ENCODE results near the gene CTXND1. TPM values are rescaled to one million over a fixed set of nuclear protein-coding genes. Genes with fewer than 3 reads are reported as not detected.
A peak's percentile ranks its signal among the peaks of the same experiment; 100 is the strongest.
"Not testable (repeated sequence)": the region's sequence is repeated elsewhere in the genome, so short reads cannot be mapped to it uniquely, and the experiment has no call there.

The CTXND1 gene
- polyA plus RNA-seq, 1 experiment: not detected

- ChIA-PET POLR2A (no interaction called here), CTCF (interaction anchor here (0.6 to 4.9 kb wide), 2 partner anchors 13 to 1102 kb away, joined by 3 to 38 read pairs; no protein-coding TSS in a partner anchor)
- Histone ChIP-seq H3K36me3 (ENCODE audit: control insufficient read depth, insufficient read depth, low read length) (peaks cover 9% of the 10 kb centered on the region), H3K27me3 (ENCODE audit: control insufficient read depth, insufficient read depth, low read length) (no peaks in the 10 kb centered on the region), H3K4me3 (ENCODE audit: low read depth, low read length) (no peak overlapping the region)
- no peak for DNase-seq (ENCODE audit: low read depth)
- no peak for TF ChIP-seq CTCF (IDR thresholded peaks at IDR 0.05; ENCODE audit: insufficient read depth, low read depth, low read length)
Measured at GRCh38 chr15:80159811-80160569, 92.0 kb downstream of the CTXND1 start.

GRCh38 chr15:80159301-80159700 lies 92.7 kb downstream of the CTXND1 start:
- POLR2A ChIA-PET: no interaction called here
- no peak for DNase-seq (ENCODE audit: low read depth)
- Histone ChIP-seq H3K36me3 (ENCODE audit: control insufficient read depth, insufficient read depth, low read length) (peaks cover 9% of the 10 kb centered on the region), H3K27me3 (ENCODE audit: control insufficient read depth, insufficient read depth, low read length) (no peaks in the 10 kb centered on the region), H3K4me3 (ENCODE audit: low read depth, low read length) (no peak overlapping the region)
- CTCF ChIA-PET: interaction anchor here (4.9 kb wide), 1 partner anchor 14 kb away, joined by 38 read pairs; no protein-coding TSS in a partner anchor
- no peak for TF ChIP-seq CTCF (IDR thresholded peaks at IDR 0.05; ENCODE audit: insufficient read depth, low read depth, low read length)

GRCh38 chr15:80157215-80157614 lies 94.8 kb downstream of the CTXND1 start:
- Histone ChIP-seq H3K27me3 (ENCODE audit: control insufficient read depth, insufficient read depth, low read length) (no peaks in the 10 kb centered on the region), H3K36me3 (ENCODE audit: control insufficient read depth, insufficient read depth, low read length) (peaks cover 5% of the 10 kb centered on the region), H3K4me3 (ENCODE audit: low read depth, low read length) (no peak overlapping the region)
- no peak for TF ChIP-seq CTCF (IDR thresholded peaks at IDR 0.05; ENCODE audit: insufficient read depth, low read depth, low read length)
- no peak for DNase-seq (ENCODE audit: low read depth)
- POLR2A ChIA-PET: no interaction called here
- CTCF ChIA-PET: interaction anchor here (4.9 kb wide), 1 partner anchor 16 kb away, joined by 38 read pairs; no protein-coding TSS in a partner anchor

DNA sequence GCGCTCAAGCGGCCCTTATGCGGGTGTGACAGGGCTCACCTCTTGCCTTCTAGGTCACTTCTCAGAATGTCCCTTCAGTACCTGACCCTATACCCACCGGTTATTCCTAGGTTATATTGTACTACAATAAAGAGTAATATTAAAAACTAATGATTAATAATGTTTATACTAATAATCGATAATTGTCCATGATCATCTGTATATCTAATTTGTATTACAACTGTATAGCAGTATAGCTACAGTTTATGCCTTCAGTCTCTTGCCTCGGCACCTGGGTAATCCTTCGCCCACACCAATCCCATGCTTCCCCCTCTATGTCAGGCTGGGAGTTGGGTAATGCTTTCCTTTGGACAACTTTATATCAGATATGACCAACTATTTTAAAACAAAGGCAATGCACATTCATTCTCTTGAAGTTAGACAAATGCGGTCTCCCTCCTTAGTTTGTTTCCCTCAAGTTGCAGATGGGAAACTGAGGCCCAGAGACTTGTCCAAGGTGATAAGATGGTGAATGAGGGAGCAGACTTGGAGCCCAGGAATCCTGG lies 95.8 kb downstream of the CTXND1 start:
- no peak for TF ChIP-seq CTCF (IDR thresholded peaks at IDR 0.05; ENCODE audit: insufficient read depth, low read depth, low read length)
- Histone ChIP-seq H3K36me3 (ENCODE audit: control insufficient read depth, insufficient read depth, low read length) (peaks cover 4% of the 10 kb centered on the region), H3K27me3 (ENCODE audit: control insufficient read depth, insufficient read depth, low read length) (no peaks in the 10 kb centered on the region), H3K4me3 (ENCODE audit: low read depth, low read length) (no peak overlapping the region)
- DNase-seq (ENCODE audit: low read depth): no peak
- POLR2A ChIA-PET: no interaction called here
- CTCF ChIA-PET: interaction anchor here (0.7 kb wide), 1 partner anchor 17 kb away, joined by 3 read pairs; no protein-coding TSS in a partner anchor

- H3K36me3 ChIP-seq (ENCODE audit: control insufficient read depth, insufficient read depth, low read length); POLR2A ChIA-PET; H3K4me3 ChIP-seq (ENCODE audit: low read depth, low read length); H3K27me3 ChIP-seq (ENCODE audit: control insufficient read depth, insufficient read depth, low read length): not testable (repeated sequence)
- DNase-seq (ENCODE audit: low read depth): peak; percentile 15
- CTCF ChIA-PET: interaction anchor here (0.7 kb wide), 1 partner anchor 18 kb away, joined by 3 read pairs; no protein-coding TSS in a partner anchor
Measured at GRCh38 chr15:80155378-80156175, 96.4 kb downstream of the CTXND1 start.
